T-helper 1 cell treated with Interleukin-12 subunit alpha and Interleukin-12 subunit beta and Interleukin-4 antibody, amounts not matched to agents 30 μg/mL and 1 μg/mL, for 36 hours (primary cell): ENCODE data around the gene ELAC2.

ENCODE experiments used
- H3K27ac Mint-ChIP-seq: one replicate; pipeline ENCODE4 v1.8.0; 2021; ENCODE audit warnings: mild to moderate bottlenecking, mixed read lengths
- H3K27me3 Mint-ChIP-seq: one replicate; pipeline ENCODE4 v1.8.0; 2021; ENCODE audit warnings: low read depth, mixed read lengths
- H3K36me3 Mint-ChIP-seq: one replicate; pipeline ENCODE4 v1.8.0; 2021; ENCODE audit warnings: low read depth, mixed read lengths
- H3K4me1 Mint-ChIP-seq: one replicate; pipeline ENCODE4 v1.8.0; 2021; ENCODE audit warnings: low read depth, mixed read lengths
- H3K4me3 Mint-ChIP-seq: one replicate; pipeline ENCODE4 v1.8.0; 2021; ENCODE audit warnings: mild to moderate bottlenecking, moderate library complexity, mixed read lengths
- H3K9me3 Mint-ChIP-seq: one replicate; pipeline ENCODE4 v1.8.0; 2021; ENCODE audit warnings: mixed read lengths

Gene ELAC2

GRCh38 chr17:13017655-13018459 is at the start of gene ELAC2:
Gene ELAC2 (minus strand): TSS chr17:13018027. CDS start chr17:13017947, 80 bp downstream.
- H3K4me1 Mint-ChIP-seq: peaks cover 24% of the 10 kb centered on the region
- peak within 1 kb of the TSS; percentile 95 for H3K4me3 Mint-ChIP-seq
- H3K27ac Mint-ChIP-seq: peak within 1 kb of the TSS; percentile 95
- no peaks in the 10 kb centered on the region for H3K9me3 Mint-ChIP-seq
- peaks cover 33% of the 10 kb centered on the region for H3K36me3 Mint-ChIP-seq
- no peaks in the 10 kb centered on the region for H3K27me3 Mint-ChIP-seq

DNA sequence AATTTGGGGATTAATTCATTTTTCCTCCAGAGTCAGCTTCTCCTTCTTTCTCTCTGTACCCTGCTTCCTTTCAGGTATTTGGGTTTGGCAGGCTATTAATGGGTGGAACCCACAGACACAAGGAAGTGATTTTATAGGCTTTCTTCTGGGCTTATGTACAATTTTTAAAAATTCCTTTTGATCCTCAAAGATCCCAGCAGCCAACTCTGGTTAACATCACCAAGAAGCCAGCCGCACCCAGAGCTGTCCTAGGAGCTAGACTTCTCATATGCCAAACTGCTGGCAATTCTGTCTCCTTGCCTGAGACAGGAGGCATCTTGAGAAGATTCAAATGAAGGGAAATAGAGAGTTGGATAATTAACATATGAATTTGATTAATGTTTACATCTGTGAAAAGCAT is 47.2 kb upstream of the ELAC2 start:
- Mint-ChIP-seq H3K27me3 (peaks cover 7% of the 10 kb centered on the region), H3K4me3 (no peak overlapping the region), H3K27ac (no peak overlapping the region), H3K36me3 (no peaks in the 10 kb centered on the region), H3K9me3 (peaks cover 7% of the 10 kb centered on the region), H3K4me1 (no peaks in the 10 kb centered on the region)

DNA sequence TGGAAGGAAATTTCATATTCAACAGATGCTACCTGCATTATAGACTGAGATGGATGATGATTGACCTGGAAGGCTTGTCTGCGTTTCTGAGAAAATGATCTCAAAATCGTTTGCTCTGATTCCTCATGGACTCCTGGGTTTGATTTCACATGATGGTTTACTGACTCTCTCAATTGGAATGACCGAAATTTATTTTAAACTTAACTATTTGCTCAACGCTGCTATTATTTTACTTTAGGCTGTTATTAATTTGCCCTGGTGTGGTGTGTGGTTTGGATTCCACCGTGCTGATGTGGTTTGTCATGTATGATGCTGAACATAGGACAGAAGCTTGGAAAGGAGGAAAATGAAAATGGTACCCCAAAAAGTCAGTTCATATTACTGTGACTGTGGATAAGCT is 37.3 kb upstream of the ELAC2 start:
- H3K4me3 Mint-ChIP-seq: no peak overlapping the region
- H3K9me3 Mint-ChIP-seq: peaks cover 6% of the 10 kb centered on the region
- H3K4me1 Mint-ChIP-seq: no peaks in the 10 kb centered on the region

GRCh38 chr17:13054666-13055065 is 36.8 kb upstream of the ELAC2 start:
- H3K27ac Mint-ChIP-seq: no peak overlapping the region
- H3K4me3 Mint-ChIP-seq: no peak overlapping the region
- no peaks in the 10 kb centered on the region for H3K27me3 Mint-ChIP-seq
- H3K36me3 Mint-ChIP-seq: no peaks in the 10 kb centered on the region
- peaks cover 7% of the 10 kb centered on the region for H3K9me3 Mint-ChIP-seq
- no peaks in the 10 kb centered on the region for H3K4me1 Mint-ChIP-seq

More for the DNA sequence above, 37.3 kb upstream of the ELAC2 start:
- no peaks in the 10 kb centered on the region for H3K27me3 Mint-ChIP-seq
- H3K27ac Mint-ChIP-seq: no peak overlapping the region
- no peaks in the 10 kb centered on the region for H3K36me3 Mint-ChIP-seq

DNA sequence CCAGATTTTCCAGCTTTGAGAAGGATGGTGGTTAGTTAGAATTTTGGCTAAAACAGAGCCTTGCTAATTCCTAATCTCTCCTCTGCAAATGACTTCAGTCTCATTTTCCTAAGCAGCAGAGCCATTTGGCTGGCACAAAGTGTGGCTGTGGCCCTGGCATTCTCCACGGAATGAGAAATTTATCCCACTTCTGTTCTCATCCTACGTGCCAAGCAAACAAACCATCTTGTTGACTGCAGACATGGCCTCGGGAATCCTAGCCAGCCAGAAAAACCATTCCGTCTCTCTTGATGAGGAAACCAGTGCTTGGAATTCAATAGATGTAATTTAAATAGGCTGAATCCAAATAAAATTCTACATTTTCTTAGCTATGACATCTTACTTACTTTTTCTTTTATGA is 34.1 kb upstream of the ELAC2 start:
- H3K4me3 Mint-ChIP-seq: no peak overlapping the region
- no peaks in the 10 kb centered on the region for H3K27me3 Mint-ChIP-seq
- H3K9me3 Mint-ChIP-seq: peaks cover 4% of the 10 kb centered on the region
- H3K27ac Mint-ChIP-seq: no peak overlapping the region
- no peaks in the 10 kb centered on the region for H3K36me3 Mint-ChIP-seq
- H3K4me1 Mint-ChIP-seq: no peaks in the 10 kb centered on the region

DNA sequence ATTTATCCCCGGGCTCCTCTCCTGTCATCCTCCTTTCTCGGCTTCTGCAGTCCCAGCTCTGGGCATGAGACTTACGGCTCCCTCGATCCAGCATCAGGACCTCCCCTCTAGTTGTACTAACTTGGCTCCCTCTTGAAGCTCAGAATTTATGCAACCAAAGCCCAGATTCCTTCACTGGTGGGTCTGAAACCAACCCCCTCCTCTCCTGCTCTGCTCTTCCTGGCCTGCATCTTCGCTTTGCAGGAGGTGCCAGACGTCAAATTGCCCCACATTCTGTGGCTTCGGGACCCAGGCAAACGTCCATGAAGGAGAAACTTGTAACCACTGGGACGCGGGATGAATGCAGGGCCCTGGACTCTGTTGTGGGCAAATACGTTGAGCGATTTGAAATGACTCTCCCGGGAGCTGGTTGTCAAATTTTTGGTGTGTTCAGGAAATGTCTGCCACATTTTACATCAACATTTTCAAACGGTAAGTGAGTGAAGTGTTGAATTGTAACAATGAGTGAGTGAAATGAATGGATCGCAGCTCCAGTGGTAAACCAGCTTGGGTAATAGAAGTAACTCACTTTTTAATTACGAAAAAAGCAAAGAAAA is 29.3 kb upstream of the ELAC2 start:
- Mint-ChIP-seq H3K27me3 (no peaks in the 10 kb centered on the region), H3K27ac (no peak overlapping the region), H3K36me3 (no peaks in the 10 kb centered on the region), H3K4me3 (no peak overlapping the region), H3K4me1 (no peaks in the 10 kb centered on the region), H3K9me3 (peaks cover 4% of the 10 kb centered on the region)

DNA sequence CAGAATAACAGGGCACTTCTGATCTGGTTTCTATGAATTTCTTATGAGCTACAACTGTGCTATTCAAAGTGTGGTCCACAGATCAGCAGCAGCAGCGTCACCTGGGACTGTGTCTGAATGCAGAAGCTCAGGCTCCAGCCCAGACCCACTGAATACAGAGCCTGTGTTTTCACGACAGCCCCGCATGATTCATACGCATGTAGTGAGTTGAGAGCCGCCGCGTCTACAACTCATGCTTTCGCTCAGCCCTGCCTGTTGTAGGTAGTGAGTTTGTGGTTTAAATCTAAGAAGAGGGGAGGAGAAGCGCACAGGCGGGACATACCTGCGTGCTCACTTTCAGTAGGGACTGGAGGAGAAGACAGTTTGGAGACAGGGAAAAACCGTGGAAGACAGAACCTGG is 28.5 kb upstream of the ELAC2 start:
- Mint-ChIP-seq H3K27ac (no peak overlapping the region), H3K36me3 (no peaks in the 10 kb centered on the region), H3K9me3 (peaks cover 4% of the 10 kb centered on the region), H3K4me3 (no peak overlapping the region), H3K27me3 (no peaks in the 10 kb centered on the region), H3K4me1 (no peaks in the 10 kb centered on the region)

- no peak overlapping the region for H3K4me3 Mint-ChIP-seq
- H3K27me3 Mint-ChIP-seq: no peaks in the 10 kb centered on the region
- no peaks in the 10 kb centered on the region for H3K36me3 Mint-ChIP-seq
- no peaks in the 10 kb centered on the region for H3K9me3 Mint-ChIP-seq
- H3K27ac Mint-ChIP-seq: no peak overlapping the region
- H3K4me1 Mint-ChIP-seq: no peaks in the 10 kb centered on the region
Observed at GRCh38 chr17:13044572-13045065, 26.8 kb upstream of the ELAC2 start.

DNA sequence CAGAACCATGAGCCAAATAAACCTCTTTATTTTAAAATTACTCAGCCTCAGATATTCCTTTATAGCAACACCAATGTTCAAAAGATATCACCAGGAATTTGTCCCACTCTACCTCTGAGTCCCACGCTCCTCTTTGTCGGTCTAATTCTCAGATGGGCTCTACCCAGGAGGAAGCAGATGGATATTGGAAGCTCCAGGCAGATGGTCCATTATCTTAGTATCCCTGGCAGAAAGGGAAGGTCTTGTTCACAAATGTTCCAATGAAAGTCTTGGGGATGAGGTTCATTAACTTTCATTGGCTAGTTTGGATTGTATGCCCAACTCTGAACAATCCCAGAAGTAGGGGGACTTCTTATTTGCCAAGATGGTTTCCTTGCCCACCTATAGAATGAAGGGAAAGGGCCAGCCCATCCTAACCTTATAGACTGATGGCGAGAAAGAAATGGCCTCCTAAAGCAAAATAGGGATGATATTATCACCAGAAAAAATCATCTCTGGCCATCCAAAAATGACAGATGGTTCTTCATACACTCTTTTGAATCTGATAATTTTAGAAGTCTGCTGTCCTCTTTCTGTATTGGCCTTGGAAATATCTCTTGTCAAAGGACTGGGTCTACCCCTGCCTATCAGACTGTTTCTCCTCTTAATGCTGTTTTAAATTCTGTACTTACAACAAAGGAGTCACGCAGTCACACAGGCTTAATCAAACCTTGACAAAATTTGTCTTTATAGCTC is 21.3 kb upstream of the ELAC2 start:
- H3K27ac Mint-ChIP-seq: no peak overlapping the region
- H3K9me3 Mint-ChIP-seq: no peaks in the 10 kb centered on the region
- H3K27me3 Mint-ChIP-seq: no peaks in the 10 kb centered on the region
- no peaks in the 10 kb centered on the region for H3K4me1 Mint-ChIP-seq
- H3K36me3 Mint-ChIP-seq: no peaks in the 10 kb centered on the region
- H3K4me3 Mint-ChIP-seq: no peak overlapping the region

DNA sequence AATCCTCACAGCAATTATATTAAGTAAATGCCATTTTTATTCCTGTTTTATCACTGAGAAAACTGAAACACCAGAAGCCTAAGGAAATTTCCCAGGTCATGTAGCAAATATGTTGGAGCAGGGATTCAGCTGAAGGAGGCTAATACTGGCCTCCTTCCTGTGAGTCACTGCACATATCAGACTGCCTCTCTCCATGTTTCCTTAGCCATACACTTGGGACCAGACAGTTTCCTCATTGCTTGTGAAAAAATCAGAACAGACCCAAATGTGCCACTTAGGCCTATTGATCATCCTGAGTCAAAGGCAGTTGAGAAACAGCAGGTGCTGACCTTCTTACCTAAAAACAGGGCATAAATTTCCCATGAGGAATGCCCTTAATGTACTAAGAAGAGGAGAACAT is 18.9 kb upstream of the ELAC2 start:
- Mint-ChIP-seq H3K27me3 (no peaks in the 10 kb centered on the region), H3K4me1 (peaks cover under 1% of the 10 kb centered on the region), H3K4me3 (no peak overlapping the region), H3K27ac (no peak overlapping the region), H3K36me3 (no peaks in the 10 kb centered on the region), H3K9me3 (no peaks in the 10 kb centered on the region)

DNA sequence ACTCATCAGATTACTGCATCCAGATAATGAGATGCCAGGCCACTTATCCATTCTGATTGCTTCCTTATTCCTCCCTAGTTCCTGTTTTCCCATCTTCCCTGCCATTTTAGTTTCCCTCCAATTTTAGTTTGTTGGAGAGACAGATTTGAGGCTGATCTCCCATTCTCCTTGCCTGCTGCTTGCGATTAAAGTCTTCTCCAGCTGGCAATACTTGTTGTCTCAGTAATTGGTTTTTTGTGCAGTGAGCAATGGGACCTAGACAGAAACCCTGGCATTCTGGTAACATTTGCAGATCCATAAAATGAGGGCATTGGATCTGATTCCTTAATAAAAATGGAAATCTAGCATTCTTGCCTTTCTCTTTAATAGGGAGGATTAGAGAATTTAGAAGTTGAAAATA is 17.6 kb upstream of the ELAC2 start:
- Mint-ChIP-seq H3K27ac (no peak overlapping the region), H3K9me3 (no peaks in the 10 kb centered on the region), H3K4me1 (peaks cover 3% of the 10 kb centered on the region), H3K36me3 (no peaks in the 10 kb centered on the region), H3K4me3 (no peak overlapping the region), H3K27me3 (no peaks in the 10 kb centered on the region)

- Mint-ChIP-seq H3K4me1 (peaks cover 3% of the 10 kb centered on the region), H3K4me3 (no peak overlapping the region), H3K9me3 (no peaks in the 10 kb centered on the region), H3K27me3 (no peaks in the 10 kb centered on the region), H3K36me3 (no peaks in the 10 kb centered on the region), H3K27ac (no peak overlapping the region)
Observed at GRCh38 chr17:13031718-13032350, 14.0 kb upstream of the ELAC2 start.

DNA sequence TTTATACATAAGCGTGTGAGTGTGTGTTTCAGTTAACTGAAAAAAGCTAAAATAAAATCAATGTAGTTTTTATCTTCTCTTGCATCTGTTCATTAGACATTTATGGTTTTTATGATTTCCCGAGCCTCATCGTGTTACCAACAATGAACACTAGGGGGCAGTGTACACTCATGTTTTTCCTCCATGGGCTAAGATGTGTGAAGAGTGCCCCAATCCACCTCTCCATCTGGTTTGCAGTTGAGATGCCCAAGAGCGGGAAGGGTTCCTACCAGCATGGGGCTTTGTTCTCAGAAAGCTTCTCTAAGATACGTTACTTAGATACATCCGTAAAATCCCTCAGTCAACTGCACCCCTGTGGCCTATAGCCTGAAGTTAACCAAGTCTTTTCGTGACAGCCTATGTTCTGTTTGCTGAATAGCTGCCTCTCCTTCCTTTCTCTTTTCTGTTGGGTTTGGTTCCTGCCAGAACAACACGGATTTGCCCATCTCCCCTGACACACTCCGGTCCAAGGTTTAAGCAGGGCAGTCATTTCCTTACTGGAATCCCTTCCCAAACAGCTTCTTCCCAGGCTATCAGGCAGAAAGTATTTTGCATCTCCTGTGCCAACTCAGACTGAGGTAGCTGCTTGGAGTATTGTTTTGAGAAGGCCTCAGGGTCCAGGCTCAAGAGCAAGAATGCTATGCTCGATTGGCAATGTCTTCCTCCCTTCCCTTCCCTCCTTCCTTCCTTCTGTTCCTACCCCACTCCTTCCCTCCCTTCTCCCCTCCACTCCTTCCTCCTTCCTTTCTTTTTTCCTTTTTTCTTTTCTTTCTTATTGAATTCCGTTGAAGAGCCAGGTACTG is 12.9 kb upstream of the ELAC2 start:
- Mint-ChIP-seq H3K27ac (no peak overlapping the region), H3K4me3 (no peak overlapping the region), H3K9me3 (no peaks in the 10 kb centered on the region), H3K4me1 (peaks cover 3% of the 10 kb centered on the region), H3K27me3 (no peaks in the 10 kb centered on the region), H3K36me3 (no peaks in the 10 kb centered on the region)

DNA sequence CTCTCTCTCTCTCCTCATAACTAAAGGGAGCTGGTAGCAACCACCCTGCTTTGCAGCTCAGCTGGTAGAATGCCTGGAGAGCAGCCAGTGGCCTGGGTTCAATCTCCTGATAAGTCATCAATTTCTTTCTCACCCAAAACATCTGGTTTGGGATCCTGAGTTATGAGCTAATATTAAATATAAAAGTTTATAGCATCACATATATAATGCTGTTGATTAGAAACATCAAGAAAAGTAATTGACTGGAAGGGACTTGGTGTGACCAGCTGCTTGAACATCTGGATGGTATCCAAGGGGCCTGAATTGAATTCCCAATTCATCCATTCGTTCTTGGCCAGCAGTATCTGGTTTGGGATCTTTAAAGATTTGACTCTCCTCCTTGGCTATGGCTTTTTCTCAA is 12.2 kb upstream of the ELAC2 start:
- Mint-ChIP-seq H3K4me3 (no peak overlapping the region), H3K9me3 (no peaks in the 10 kb centered on the region), H3K36me3 (no peaks in the 10 kb centered on the region), H3K27ac (no peak overlapping the region), H3K27me3 (no peaks in the 10 kb centered on the region), H3K4me1 (peaks cover 3% of the 10 kb centered on the region)
